Nephron (organoid): ENCODE results near the gene ZFC3H1.

ENCODE experiments used
- H3K27ac Mint-ChIP-seq, 3 experiments: 2 replicates each; pipeline ENCODE4 v1.8.0; 2020; ENCODE audit warnings: mixed read lengths in 3 of 3, mild to moderate bottlenecking in 2 of 3, moderate library complexity in 1 of 3
- H3K27me3 Mint-ChIP-seq: 2 replicates; pipeline ENCODE4 v1.8.0; 2021; ENCODE audit warnings: low read depth, mild to moderate bottlenecking, moderate library complexity, mixed read lengths
- H3K36me3 Mint-ChIP-seq: 2 replicates; pipeline ENCODE4 v1.8.0; 2020; ENCODE audit warnings: low read depth, mixed read lengths
- H3K4me1 Mint-ChIP-seq: 2 replicates; pipeline ENCODE4 v1.8.0; 2020; ENCODE audit warnings: mixed read lengths
- H3K4me3 Mint-ChIP-seq, 3 experiments: 2 replicates each; pipeline ENCODE4 v1.8.0; 2020; ENCODE audit warnings: mild to moderate bottlenecking in 3 of 3, mixed read lengths in 3 of 3, moderate library complexity in 2 of 3
- H3K9me3 Mint-ChIP-seq: 2 replicates; pipeline ENCODE4 v1.8.0; 2020; ENCODE audit warnings: mixed read lengths
- CTCF ChIP-seq, 3 experiments: fragments of 200-600 bp; sonication (generic); IDR thresholded peaks; one replicate each; pipeline ENCODE4 v1.5.0; 2021; ENCODE audit warnings: antibody characterized with exemption in 3 of 3; ENCODE audit not compliant: unreplicated experiment in 3 of 3

Gene ZFC3H1

DNA sequence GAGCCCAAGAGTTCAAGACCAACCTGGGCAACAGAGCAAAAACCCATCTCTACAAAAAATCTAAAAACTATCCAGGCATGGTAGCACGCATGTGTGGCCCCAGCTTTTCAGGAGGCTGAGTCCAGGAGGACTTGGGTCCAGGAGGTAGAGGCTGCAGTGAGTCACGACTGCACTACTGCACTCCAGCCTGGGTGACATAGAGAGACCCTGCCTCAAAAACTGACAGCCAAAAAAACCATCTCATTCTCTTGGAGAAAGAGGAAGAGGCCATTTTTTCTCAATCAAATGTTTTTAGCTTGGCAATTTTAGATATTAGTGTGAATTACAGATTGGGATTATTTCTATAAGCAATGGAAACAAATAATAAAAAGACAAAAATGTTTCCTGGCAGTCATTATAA lies 38.2 kb downstream of the ZFC3H1 start:
- H3K4me1 Mint-ChIP-seq: peaks cover 4% of the 10 kb centered on the region
- H3K36me3 Mint-ChIP-seq: peaks cover 74% of the 10 kb centered on the region
- no peaks in the 10 kb centered on the region for H3K27me3 Mint-ChIP-seq
- no peaks in the 10 kb centered on the region for H3K9me3 Mint-ChIP-seq
- H3K4me3 Mint-ChIP-seq: no peak overlapping the region
- no peak overlapping the region for H3K27ac Mint-ChIP-seq
- no peak for TF ChIP-seq CTCF (IDR thresholded peaks at IDR 0.05; ENCODE audit: unreplicated experiment in 3 of 3)

DNA sequence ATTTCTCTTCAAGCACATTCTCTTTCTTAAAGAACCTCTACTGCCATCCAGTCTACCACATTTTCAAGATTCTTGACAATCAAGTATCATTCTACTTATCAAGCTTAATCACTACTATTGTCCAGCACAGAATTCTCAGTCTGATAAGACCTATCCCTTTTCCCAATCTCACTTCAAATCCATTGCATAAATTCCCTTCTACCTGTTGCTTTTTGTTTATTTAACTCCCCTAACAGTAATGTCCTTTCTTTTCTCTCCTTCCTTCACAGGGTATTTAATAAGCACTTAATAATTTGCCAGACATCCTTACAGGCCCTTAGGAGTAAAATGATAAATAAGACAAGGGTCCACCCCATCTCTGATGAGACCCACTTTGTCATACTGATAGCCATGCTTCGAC lies 41.7 kb downstream of the ZFC3H1 start:
- no peak overlapping the region for H3K4me3 Mint-ChIP-seq
- peaks cover 4% of the 10 kb centered on the region for H3K4me1 Mint-ChIP-seq
- H3K27ac Mint-ChIP-seq: no peak overlapping the region
- no peak for TF ChIP-seq CTCF (IDR thresholded peaks at IDR 0.05; ENCODE audit: unreplicated experiment in 3 of 3)
- H3K9me3 Mint-ChIP-seq: no peaks in the 10 kb centered on the region
- H3K36me3 Mint-ChIP-seq: peaks cover 84% of the 10 kb centered on the region
- no peaks in the 10 kb centered on the region for H3K27me3 Mint-ChIP-seq

GRCh38 chr12:71610031-71610795 lies 53.4 kb downstream of the ZFC3H1 start:
- Mint-ChIP-seq H3K27ac (no peak overlapping the region), H3K4me3 (no peak overlapping the region), H3K9me3 (no peaks in the 10 kb centered on the region), H3K4me1 (no peaks in the 10 kb centered on the region), H3K36me3 (peaks cover 82% of the 10 kb centered on the region), H3K27me3 (no peaks in the 10 kb centered on the region)
- no peak for TF ChIP-seq CTCF (IDR thresholded peaks at IDR 0.05; ENCODE audit: unreplicated experiment in 3 of 3)

DNA sequence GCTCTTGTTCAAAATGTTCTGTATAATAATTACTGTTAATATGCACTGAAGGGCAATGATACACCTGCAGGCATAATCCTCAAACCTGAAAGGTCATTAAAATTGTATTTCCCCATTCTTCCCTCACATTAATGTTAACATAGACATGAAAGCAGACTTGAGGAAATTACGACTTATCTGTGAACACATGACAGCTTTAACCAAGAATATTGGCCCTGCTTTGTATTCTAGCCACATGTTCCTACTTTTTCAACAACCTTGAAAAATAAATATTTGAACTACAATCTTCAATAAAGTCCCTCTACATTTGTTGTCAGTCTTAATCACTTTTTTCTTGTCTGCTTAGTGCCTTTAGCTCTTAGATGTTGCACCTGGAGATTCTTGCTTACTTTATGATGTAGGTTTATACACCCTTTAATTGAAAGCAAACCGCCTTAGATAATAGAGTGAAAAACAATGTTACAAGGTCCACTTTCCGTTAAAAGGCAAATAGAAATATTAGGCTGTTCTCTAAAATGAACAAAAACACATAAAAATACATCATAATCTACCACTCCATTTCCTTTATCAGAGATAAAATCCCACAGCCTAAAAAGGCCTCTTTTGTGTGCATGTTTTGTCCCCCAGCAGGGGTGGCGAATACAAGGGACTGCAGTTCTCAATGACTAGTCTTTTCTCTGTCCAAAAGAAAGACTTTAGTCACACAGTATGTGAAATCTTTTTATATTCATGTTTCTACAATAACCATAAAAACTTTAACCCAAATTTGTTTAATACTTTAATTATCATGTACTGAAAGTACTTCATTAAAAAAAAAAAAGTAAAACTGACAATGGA lies 55.9 kb downstream of the ZFC3H1 start:
- H3K27me3 Mint-ChIP-seq: no peaks in the 10 kb centered on the region
- H3K4me3 Mint-ChIP-seq: no peak overlapping the region
- H3K36me3 Mint-ChIP-seq: peaks cover 71% of the 10 kb centered on the region
- no peak overlapping the region for H3K27ac Mint-ChIP-seq
- TF ChIP-seq CTCF (IDR thresholded peaks at IDR 0.05; ENCODE audit: unreplicated experiment in 3 of 3): no peak
- no peaks in the 10 kb centered on the region for H3K9me3 Mint-ChIP-seq
- H3K4me1 Mint-ChIP-seq: no peaks in the 10 kb centered on the region

- TF ChIP-seq CTCF (IDR thresholded peaks at IDR 0.05; ENCODE audit: unreplicated experiment in 3 of 3): no peak
- Mint-ChIP-seq H3K4me1 (no peaks in the 10 kb centered on the region), H3K27me3 (no peaks in the 10 kb centered on the region), H3K27ac (no peak overlapping the region), H3K36me3 (peaks cover 48% of the 10 kb centered on the region), H3K9me3 (no peaks in the 10 kb centered on the region), H3K4me3 (no peak overlapping the region)
These were observed 58.6 kb downstream of the ZFC3H1 start for GRCh38 chr12:71605039-71605438.
